Measurements from ENCODE around the gene ILDR1. TPM values are rescaled to one million over a fixed set of nuclear protein-coding genes. Genes with fewer than 3 reads are reported as not detected.

The ILDR1 gene
- total RNA-seq, 6 experiments from 2014 or later: 0.12 to 0.88 (median 0.33) TPM; not detected in 1

GRCh38 chr3:121995161-121996137, 26.6 kb downstream of the ILDR1 start:
- 47% methylated on average over 12 of the region's 14 CpGs for WGBS (ENCODE audit: insufficient coverage, low coverage, low lambda C conversion rate, missing lambda C conversion rate)
- ATAC-seq: peak; percentile 75 to 84 (median 84)
- peak in 2 of 3 donors; percentile 45 to 69 for DNase-seq
- Histone ChIP-seq H3K36me3 (no peaks in the 10 kb centered on the region), H3K9me3 (no peaks in the 10 kb centered on the region), H3K27ac (no peak overlapping the region), H3K4me1 (no peaks in the 10 kb centered on the region), H3K27me3 (no peaks in the 10 kb centered on the region), H3K4me3 (no peak overlapping the region)
- TF ChIP-seq, protein P1, sequence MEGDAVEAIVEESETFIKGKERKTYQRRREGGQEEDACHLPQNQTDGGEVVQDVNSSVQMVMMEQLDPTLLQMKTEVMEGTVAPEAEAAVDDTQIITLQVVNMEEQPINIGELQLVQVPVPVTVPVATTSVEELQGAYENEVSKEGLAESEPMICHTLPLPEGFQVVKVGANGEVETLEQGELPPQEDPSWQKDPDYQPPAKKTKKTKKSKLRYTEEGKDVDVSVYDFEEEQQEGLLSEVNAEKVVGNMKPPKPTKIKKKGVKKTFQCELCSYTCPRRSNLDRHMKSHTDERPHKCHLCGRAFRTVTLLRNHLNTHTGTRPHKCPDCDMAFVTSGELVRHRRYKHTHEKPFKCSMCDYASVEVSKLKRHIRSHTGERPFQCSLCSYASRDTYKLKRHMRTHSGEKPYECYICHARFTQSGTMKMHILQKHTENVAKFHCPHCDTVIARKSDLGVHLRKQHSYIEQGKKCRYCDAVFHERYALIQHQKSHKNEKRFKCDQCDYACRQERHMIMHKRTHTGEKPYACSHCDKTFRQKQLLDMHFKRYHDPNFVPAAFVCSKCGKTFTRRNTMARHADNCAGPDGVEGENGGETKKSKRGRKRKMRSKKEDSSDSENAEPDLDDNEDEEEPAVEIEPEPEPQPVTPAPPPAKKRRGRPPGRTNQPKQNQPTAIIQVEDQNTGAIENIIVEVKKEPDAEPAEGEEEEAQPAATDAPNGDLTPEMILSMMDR (IDR thresholded peaks at IDR 0.05): peak; percentile 39 to 61 (median 48)
- TF ChIP-seq POLR2A (IDR thresholded peaks at IDR 0.05): no peak
- intact Hi-C loops (cut with DNase I): no loop called here

DNA sequence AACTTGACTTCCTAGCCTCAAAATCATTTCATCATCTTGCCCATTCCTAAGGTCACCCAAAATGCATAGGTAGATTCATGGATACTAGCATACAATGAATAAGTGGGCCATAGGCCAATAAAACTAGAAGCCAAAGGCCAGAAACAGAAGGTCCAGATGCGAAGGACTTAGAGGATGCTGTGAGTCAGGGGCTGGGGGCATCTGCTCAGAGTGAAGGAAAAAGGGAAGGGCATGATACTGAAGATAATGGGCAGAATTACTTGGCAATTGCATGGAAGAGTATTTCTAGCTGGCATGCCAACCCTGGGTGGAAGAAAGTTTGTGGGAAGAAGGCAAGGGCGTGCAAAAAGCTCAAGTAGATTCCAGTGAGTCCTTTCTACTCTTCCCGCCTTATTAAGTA, 27.5 kb downstream of the ILDR1 start:
- WGBS (ENCODE audit: insufficient coverage, low coverage, low lambda C conversion rate, missing lambda C conversion rate): 54% methylated on average over 3 of the region's 3 CpGs
- Histone ChIP-seq H3K27ac (no peak overlapping the region), H3K4me3 (no peak overlapping the region), H3K9me3 (no peaks in the 10 kb centered on the region), H3K36me3 (no peaks in the 10 kb centered on the region), H3K27me3 (no peaks in the 10 kb centered on the region), H3K4me1 (no peaks in the 10 kb centered on the region)
- no peak for DNase-seq
- ATAC-seq: no peak
- TF ChIP-seq POLR2A (IDR thresholded peaks at IDR 0.05): no peak
- TF ChIP-seq, protein P1 (IDR thresholded peaks at IDR 0.05): no peak
- intact Hi-C loops (cut with DNase I): no loop called here

GRCh38 chr3:121992601-121993560, 29.2 kb downstream of the ILDR1 start:
- DNase-seq (no peak), ATAC-seq (no peak)
- WGBS (ENCODE audit: insufficient coverage, low coverage, low lambda C conversion rate, missing lambda C conversion rate): 60% methylated on average over 1 of the region's 31 CpGs
- intact Hi-C loops (cut with DNase I): no loop called here
- H3K4me3 ChIP-seq: no peak overlapping the region
- H3K27me3 ChIP-seq: no peaks in the 10 kb centered on the region
- no peaks in the 10 kb centered on the region for H3K4me1 ChIP-seq
- TF ChIP-seq, protein P1 (IDR thresholded peaks at IDR 0.05): no peak
- no peak for TF ChIP-seq POLR2A (IDR thresholded peaks at IDR 0.05)
- no peaks in the 10 kb centered on the region for H3K36me3 ChIP-seq
- H3K27ac ChIP-seq: no peak overlapping the region
- no peaks in the 10 kb centered on the region for H3K9me3 ChIP-seq

DNA sequence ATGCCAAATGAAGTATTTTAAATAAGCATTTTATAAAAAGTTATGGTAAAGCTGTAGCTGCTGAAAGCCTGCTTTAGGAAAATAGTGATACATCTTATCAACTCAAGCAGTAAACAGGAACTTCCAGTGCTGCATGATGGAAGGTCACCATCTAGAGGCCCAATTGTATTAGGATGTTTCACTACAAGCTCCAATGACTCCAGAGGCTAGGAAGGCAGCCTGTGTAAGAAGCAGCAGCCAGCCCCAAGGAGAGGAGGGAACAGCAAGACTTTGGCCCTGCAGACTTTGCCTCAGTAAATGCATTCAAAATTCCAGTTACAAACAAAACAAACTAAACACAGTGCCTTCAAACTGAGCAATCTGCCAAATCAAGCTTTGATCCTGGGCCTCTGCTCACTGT, 32.1 kb downstream of the ILDR1 start:
- no peak for DNase-seq
- ATAC-seq: peak in 3 of 4 donors; percentile 55 to 67 (median 61)

More for the DNA sequence above, 32.1 kb downstream of the ILDR1 start:
- H3K36me3 ChIP-seq: no peaks in the 10 kb centered on the region
- intact Hi-C loops (cut with DNase I): no loop called here
- H3K4me1 ChIP-seq: no peaks in the 10 kb centered on the region
- TF ChIP-seq POLR2A (IDR thresholded peaks at IDR 0.05): no peak
- TF ChIP-seq, protein P1 (IDR thresholded peaks at IDR 0.05): no peak
- H3K27me3 ChIP-seq: no peaks in the 10 kb centered on the region
- no peak overlapping the region for H3K4me3 ChIP-seq
- H3K9me3 ChIP-seq: no peaks in the 10 kb centered on the region
- no peak overlapping the region for H3K27ac ChIP-seq
